ENCODE results near the gene DOK6.
"Not testable (repeated sequence)": the region's sequence is repeated elsewhere in the genome, so short reads cannot be mapped to it uniquely, and the experiment has no call there.

Gene DOK6

GRCh38 chr18:69853051-69853450 lies 452.4 kb downstream of the DOK6 start:
- TF ChIP-seq CTCF (IDR thresholded peaks at IDR 0.05; ENCODE audit: low read depth, low read length) = no peak
- in situ Hi-C loops (cut with HindIII; ENCODE audit: low sequenced_read_pairs) = no loop called here
- H3K4me3 ChIP-seq (ENCODE audit: low read depth, low read length) = no peak overlapping the region
- DNase-seq (ENCODE audit: low read depth, low spot score) = no peak

DNA sequence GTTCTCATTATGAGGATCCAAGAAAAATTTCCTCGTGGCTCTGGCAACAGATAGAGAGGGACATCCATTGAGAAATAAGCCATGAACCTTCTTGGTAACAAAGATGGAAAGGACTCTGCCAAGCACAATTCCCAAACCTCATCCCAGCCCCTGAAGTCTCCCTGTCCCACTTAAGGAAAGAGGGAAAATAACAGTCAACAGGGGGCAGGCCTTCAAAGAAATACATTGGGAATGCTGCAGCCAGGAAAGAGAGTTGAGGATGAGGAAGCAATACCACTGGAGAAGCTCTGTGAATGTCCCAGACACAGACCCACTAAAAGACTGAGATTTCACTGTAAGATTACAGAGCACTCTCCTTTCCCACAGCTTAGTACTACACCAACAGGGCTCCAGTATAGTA lies 453.8 kb downstream of the DOK6 start:
- in situ Hi-C loops (cut with HindIII; ENCODE audit: low sequenced_read_pairs) = no loop called here

GRCh38 chr18:69858897-69859296 lies 458.2 kb downstream of the DOK6 start:
- in situ Hi-C loops (cut with HindIII; ENCODE audit: low sequenced_read_pairs) = no loop called here
- H3K4me3 ChIP-seq (ENCODE audit: low read depth, low read length) = no peak overlapping the region
- TF ChIP-seq CTCF (IDR thresholded peaks at IDR 0.05; ENCODE audit: low read depth, low read length) = no peak
- no peak for DNase-seq (ENCODE audit: low read depth, low spot score)

More for the DNA sequence above, 453.8 kb downstream of the DOK6 start:
- H3K4me3 ChIP-seq (ENCODE audit: low read depth, low read length) = no peak overlapping the region
- DNase-seq (ENCODE audit: low read depth, low spot score) = no peak
- TF ChIP-seq CTCF (IDR thresholded peaks at IDR 0.05; ENCODE audit: low read depth, low read length) = no peak

- in situ Hi-C loops (cut with HindIII; ENCODE audit: low sequenced_read_pairs); DNase-seq (ENCODE audit: low read depth, low spot score); H3K4me3 ChIP-seq (ENCODE audit: low read depth, low read length): not testable (repeated sequence)
Measured at GRCh38 chr18:69864802-69865201, 464.1 kb downstream of the DOK6 start.

- in situ Hi-C loops (cut with HindIII; ENCODE audit: low sequenced_read_pairs) = no loop called here
- no peak for DNase-seq (ENCODE audit: low read depth, low spot score)
- no peak for TF ChIP-seq CTCF (IDR thresholded peaks at IDR 0.05; ENCODE audit: low read depth, low read length)
- H3K4me3 ChIP-seq (ENCODE audit: low read depth, low read length) = no peak overlapping the region
Measured at GRCh38 chr18:69865776-69866175, 465.1 kb downstream of the DOK6 start.

DNA sequence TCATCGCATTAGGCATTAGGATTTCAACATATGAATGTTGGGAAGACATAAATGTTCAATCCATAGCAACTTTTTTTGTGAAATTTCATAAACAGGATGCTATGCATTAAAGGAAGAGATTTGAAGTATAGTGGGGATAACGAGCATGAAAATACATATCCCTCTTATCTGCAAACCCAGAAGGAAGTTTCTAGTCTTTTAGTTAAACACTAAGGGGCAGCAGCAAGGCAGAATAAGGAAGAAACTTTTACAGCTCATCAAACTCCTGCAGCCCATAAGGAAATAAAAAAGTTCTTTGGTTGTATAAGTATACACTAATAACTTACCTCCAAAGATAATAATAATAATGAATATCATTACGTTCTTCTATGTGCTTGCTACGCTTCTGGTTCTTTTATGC lies 465.5 kb downstream of the DOK6 start:
- DNase-seq (ENCODE audit: low read depth, low spot score) = no peak
- no peak overlapping the region for H3K4me3 ChIP-seq (ENCODE audit: low read depth, low read length)
- in situ Hi-C loops (cut with HindIII; ENCODE audit: low sequenced_read_pairs) = no loop called here
- TF ChIP-seq CTCF (IDR thresholded peaks at IDR 0.05; ENCODE audit: low read depth, low read length) = no peak

DNA sequence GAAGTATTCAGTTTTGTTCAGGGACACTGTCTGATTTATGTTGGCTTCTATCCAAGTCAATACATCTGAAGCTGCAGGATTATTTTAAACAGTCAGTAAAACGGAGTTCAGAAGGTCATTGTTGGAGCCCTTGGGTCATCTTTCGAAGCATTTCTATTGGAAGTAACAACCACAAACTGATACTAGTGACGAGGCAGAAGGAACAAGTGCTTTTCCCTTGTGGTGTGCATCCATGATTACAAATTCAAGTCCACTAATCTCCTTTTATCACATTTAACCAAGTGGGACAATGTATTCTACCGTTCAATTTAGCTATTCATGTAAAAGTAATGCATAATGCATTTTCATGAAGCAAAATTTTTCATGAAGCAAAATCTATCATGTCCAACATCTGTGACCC lies 470.0 kb downstream of the DOK6 start:
- DNase-seq (ENCODE audit: low read depth, low spot score) = no peak
- no peak for TF ChIP-seq CTCF (IDR thresholded peaks at IDR 0.05; ENCODE audit: low read depth, low read length)
- H3K4me3 ChIP-seq (ENCODE audit: low read depth, low read length) = no peak overlapping the region
- in situ Hi-C loops (cut with HindIII; ENCODE audit: low sequenced_read_pairs) = no loop called here

All from astrocyte of the spinal cord (primary cell).